GM23248 (cell line): Measurements from ENCODE around the gene TFCP2L1. TPM values are rescaled to one million over a fixed set of nuclear protein-coding genes. Genes with fewer than 3 reads are reported as not detected.

Source experiments
- DNase-seq: peaks from one replicate; pipeline ENCODE4 v3.0.0-alpha.2; 2015
- H2AFZ ChIP-seq: fragments of 200-600 bp; sonication (generic); 2 replicates; pipeline ENCODE4 v1.6.1; 2016; ENCODE audit warnings: antibody characterized with exemption
- H3F3A ChIP-seq: fragments of 200-600 bp; sonication (generic); 2 replicates; pipeline ENCODE4 v1.6.1; 2016; ENCODE audit warnings: mild to moderate bottlenecking, antibody characterized with exemption, mixed run types; ENCODE audit not compliant: insufficient read depth
- H3K27ac ChIP-seq: fragments of 200-600 bp; sonication (generic); 2 replicates; pipeline ENCODE4 v1.5.1; 2016; ENCODE audit warnings: mild to moderate bottlenecking
- H3K27me3 ChIP-seq: fragments of 200-600 bp; sonication (generic); replicated peaks from 2 replicates; pipeline ENCODE4 v1.6.1; 2016; ENCODE audit warnings: mild to moderate bottlenecking; ENCODE audit not compliant: insufficient read depth
- H3K36me3 ChIP-seq: fragments of 200-600 bp; sonication (generic); 2 replicates; pipeline ENCODE4 v1.6.1; 2016; ENCODE audit warnings: low read depth, mild to moderate bottlenecking
- H3K4me1 ChIP-seq: fragments of 200-600 bp; sonication (generic); 2 replicates; pipeline ENCODE4 v1.6.1; 2016; ENCODE audit warnings: mild to moderate bottlenecking; ENCODE audit not compliant: insufficient read depth
- H3K4me2 ChIP-seq: fragments of 200-600 bp; sonication (generic); one replicate; pipeline ENCODE4 v1.6.1; 2016; ENCODE audit warnings: mild to moderate bottlenecking; ENCODE audit not compliant: unreplicated experiment
- H3K4me3 ChIP-seq: fragments of 200-600 bp; sonication (generic); 2 replicates; pipeline ENCODE4 v1.5.1; 2016; ENCODE audit warnings: mild to moderate bottlenecking
- H3K79me2 ChIP-seq: fragments of 200-600 bp; sonication (generic); 2 replicates; pipeline ENCODE4 v1.6.1; 2016; ENCODE audit warnings: mild to moderate bottlenecking; ENCODE audit not compliant: insufficient read depth
- H3K9ac ChIP-seq: fragments of 200-600 bp; sonication (generic); 2 replicates; pipeline ENCODE4 v1.6.1; 2016; ENCODE audit warnings: mild to moderate bottlenecking
- H3K9me2 ChIP-seq: fragments of 200-600 bp; sonication (generic); 2 replicates; pipeline ENCODE4 v1.6.1; 2016; ENCODE audit warnings: mixed run types, mild to moderate bottlenecking, moderate library complexity; ENCODE audit not compliant: insufficient read depth
- H3K9me3 ChIP-seq: fragments of 200-600 bp; sonication (generic); one replicate; pipeline ENCODE4 v1.6.1; 2017; ENCODE audit warnings: low read depth
- H4K20me1 ChIP-seq: fragments of 200-600 bp; sonication (generic); 2 replicates; pipeline ENCODE4 v1.6.0; 2016; ENCODE audit not compliant: insufficient read depth
- EZH2 ChIP-seq: fragments of 200-600 bp; sonication (generic); IDR thresholded peaks from 2 replicates; pipeline ENCODE4 v1.6.1; 2018; ENCODE audit warnings: antibody characterized with exemption, mild to moderate bottlenecking; ENCODE audit not compliant: insufficient read depth, poor library complexity, severe bottlenecking
- EZH2phosphoT487 ChIP-seq: fragments of 200-600 bp; sonication (generic); IDR thresholded peaks from 2 replicates; pipeline ENCODE4 v1.6.1; 2018; ENCODE audit warnings: antibody characterized with exemption, moderate library complexity, mild to moderate bottlenecking, low read depth; ENCODE audit not compliant: insufficient read depth
- WGBS, 2 experiments: methylation state at CpG; one replicate each; pipeline ENCODE4 v1.1.6; 2015 to 2017; ENCODE audit warnings: low lambda C conversion rate in 2 of 2, low coverage in 1 of 2; ENCODE audit errors: missing lambda C conversion rate in 2 of 2; 5-methylcytosine and 5-hydroxymethylcytosine counted together
- in situ Hi-C: fragments of 300-500 bp; cut with MboI; formaldehyde crosslinking; loops from 2 replicates; pipeline ENCODE4 v1.15.0; 2020
- polyA plus RNA-seq: library from polyadenylated mRNA; unstranded; fragments of >200 nt; fragmentation: Nextera tagmentation; extraction: Ambion mirVana; gene quantifications from 2 replicates; pipeline ENCODE4 v1.2.1, GENCODE V29; 2016
- total RNA-seq: library from RNA; depleted of rRNA; stranded (reverse); fragments of >200 nt; shearing (Covaris generic); gene quantifications from 2 replicates; pipeline ENCODE4 v1.2.3, GENCODE V29; 2014

TFCP2L1 gene
- total and polyA plus RNA-seq, 2 experiments from 2014 or later: not detected

- Histone ChIP-seq H4K20me1 (no peaks in the 10 kb centered on the region), H3K27me3 (peaks cover 31% of the 10 kb centered on the region), H3K9ac (no peak overlapping the region), H2AFZ (no peak overlapping the region), H3K4me3 (no peak overlapping the region), H3K9me2 (no peaks in the 10 kb centered on the region), H3K79me2 (no peaks in the 10 kb centered on the region), H3K4me1 (no peaks in the 10 kb centered on the region), H3F3A (no peaks in the 10 kb centered on the region), H3K4me2 (no peak overlapping the region), H3K9me3 (no peaks in the 10 kb centered on the region), H3K36me3 (no peaks in the 10 kb centered on the region), H3K27ac (no peak overlapping the region)
- no peak for TF ChIP-seq EZH2
- no peak for TF ChIP-seq EZH2phosphoT487
- WGBS, 2 experiments: 54 to 61% methylated on average over 6 of the region's 6 CpGs
- no peak for DNase-seq
- in situ Hi-C loops: no loop called here
Measured at GRCh38 chr2:121240436-121240835, 44.6 kb downstream of the TFCP2L1 start.

GRCh38 chr2:121239969-121240368, 45.0 kb downstream of the TFCP2L1 start:
- TF ChIP-seq EZH2phosphoT487 (no peak), EZH2 (no peak)
- Histone ChIP-seq H2AFZ (no peak overlapping the region), H3K9ac (no peak overlapping the region)

GRCh38 chr2:121239471-121239870, 45.5 kb downstream of the TFCP2L1 start:
- in situ Hi-C loops: no loop called here
- Histone ChIP-seq H3F3A (no peaks in the 10 kb centered on the region), H3K4me3 (no peak overlapping the region), H3K36me3 (no peaks in the 10 kb centered on the region), H3K9me2 (no peaks in the 10 kb centered on the region), H3K27ac (no peak overlapping the region), H3K27me3 (peaks cover 35% of the 10 kb centered on the region), H3K9me3 (no peaks in the 10 kb centered on the region), H3K4me2 (no peak overlapping the region), H2AFZ (no peak overlapping the region), H3K4me1 (no peaks in the 10 kb centered on the region), H4K20me1 (no peaks in the 10 kb centered on the region), H3K9ac (no peak overlapping the region), H3K79me2 (no peaks in the 10 kb centered on the region)
- TF ChIP-seq EZH2 (no peak), EZH2phosphoT487 (no peak)
- DNase-seq: no peak
- WGBS, 2 experiments: 78 to 79% methylated on average over 14 to 15 of the region's 15 CpGs

More at GRCh38 chr2:121239969-121240368, 45.0 kb downstream of the TFCP2L1 start:
- Histone ChIP-seq H3F3A (no peaks in the 10 kb centered on the region), H3K4me1 (no peaks in the 10 kb centered on the region), H3K79me2 (no peaks in the 10 kb centered on the region), H3K36me3 (no peaks in the 10 kb centered on the region), H4K20me1 (no peaks in the 10 kb centered on the region), H3K9me2 (no peaks in the 10 kb centered on the region), H3K4me2 (no peak overlapping the region), H3K27ac (no peak overlapping the region), H3K9me3 (no peaks in the 10 kb centered on the region), H3K27me3 (peaks cover 31% of the 10 kb centered on the region), H3K4me3 (no peak overlapping the region)
- no peak for DNase-seq
- in situ Hi-C loops: no loop called here
- 22 to 27% methylated on average over 5 of the region's 5 CpGs for WGBS, 2 experiments

- H3K4me3 ChIP-seq: no peak overlapping the region
- in situ Hi-C loops: no loop called here
- H3F3A ChIP-seq: no peaks in the 10 kb centered on the region
- no peak for DNase-seq
- no peak overlapping the region for H2AFZ ChIP-seq
- no peaks in the 10 kb centered on the region for H3K36me3 ChIP-seq
- H3K27me3 ChIP-seq: peaks cover 35% of the 10 kb centered on the region
- H3K27ac ChIP-seq: no peak overlapping the region
- no peaks in the 10 kb centered on the region for H3K9me3 ChIP-seq
- TF ChIP-seq EZH2 (no peak), EZH2phosphoT487 (no peak)
- no peaks in the 10 kb centered on the region for H3K79me2 ChIP-seq
- no peaks in the 10 kb centered on the region for H4K20me1 ChIP-seq
- H3K9me2 ChIP-seq: no peaks in the 10 kb centered on the region
- H3K4me1 ChIP-seq: no peaks in the 10 kb centered on the region
- no peak overlapping the region for H3K9ac ChIP-seq
- no peak overlapping the region for H3K4me2 ChIP-seq
- 38 to 50% methylated on average over 4 of the region's 4 CpGs for WGBS, 2 experiments
Measured at GRCh38 chr2:121238828-121239227, 46.2 kb downstream of the TFCP2L1 start.
